Glutamatergic neuron (in vitro differentiated cells): ENCODE measurements around the gene PODN. TPM values are rescaled to one million over a fixed set of nuclear protein-coding genes. Genes with fewer than 3 reads are reported as not detected.
A peak's percentile ranks its signal among the peaks of the same experiment; 100 is the strongest.

Source experiments
- DNase-seq: peaks from one replicate; pipeline ENCODE4 v3.0.0; 2022
- H3K27ac Mint-ChIP-seq: one replicate; pipeline ENCODE4 v1.8.0; 2020; ENCODE audit warnings: mild to moderate bottlenecking, mixed read lengths, inconsistent platforms; ENCODE audit not compliant: unreplicated experiment
- H3K27me3 Mint-ChIP-seq: one replicate; pipeline ENCODE4 v1.8.0; 2020; ENCODE audit warnings: mild to moderate bottlenecking, moderate library complexity, mixed read lengths, inconsistent platforms; ENCODE audit not compliant: unreplicated experiment
- H3K36me3 Mint-ChIP-seq: one replicate; pipeline ENCODE4 v1.8.0; 2020; ENCODE audit warnings: mild to moderate bottlenecking, mixed read lengths, inconsistent platforms; ENCODE audit not compliant: unreplicated experiment
- H3K4me1 Mint-ChIP-seq: one replicate; pipeline ENCODE4 v1.8.0; 2020; ENCODE audit warnings: mild to moderate bottlenecking, low read depth, mixed read lengths, inconsistent platforms; ENCODE audit not compliant: unreplicated experiment
- H3K4me3 Mint-ChIP-seq: one replicate; pipeline ENCODE4 v1.8.0; 2020; ENCODE audit warnings: mild to moderate bottlenecking, mixed read lengths, inconsistent platforms; ENCODE audit not compliant: unreplicated experiment
- H3K9me3 Mint-ChIP-seq: one replicate; pipeline ENCODE4 v1.8.0; 2020; ENCODE audit warnings: mild to moderate bottlenecking, moderate library complexity, mixed read lengths, inconsistent platforms; ENCODE audit not compliant: unreplicated experiment
- CTCF ChIP-seq: fragments of 200-600 bp; sonication (generic); IDR thresholded peaks from one replicate; pipeline ENCODE4 v1.5.0; 2021; ENCODE audit not compliant: partially characterized antibody, unreplicated experiment
- total RNA-seq: library from RNA; stranded (reverse); fragmentation: NEBNext Ultra II Directional; extraction: Animal tissue kit (Norgen Biotek cat#: 25700); gene quantifications from one replicate; pipeline ENCODE4 v1.2.1, GENCODE V29; 2021; ENCODE audit not compliant: unreplicated experiment

Gene PODN
- total RNA-seq, 1 donor from 2014 or later = 3.1 TPM

GRCh38 chr1:53020588-53020987, 41.4 kb upstream of the PODN start:
- TF ChIP-seq CTCF = no peak
- no peaks in the 10 kb centered on the region for H3K36me3 Mint-ChIP-seq

GRCh38 chr1:53022179-53022578, 39.8 kb upstream of the PODN start:
- no peaks in the 10 kb centered on the region for H3K4me1 Mint-ChIP-seq
- DNase-seq = no peak
- no peaks in the 10 kb centered on the region for H3K9me3 Mint-ChIP-seq
- peak; percentile 22 for TF ChIP-seq CTCF
- no peaks in the 10 kb centered on the region for H3K36me3 Mint-ChIP-seq
- no peak overlapping the region for H3K4me3 Mint-ChIP-seq
- H3K27ac Mint-ChIP-seq = no peak overlapping the region
- H3K27me3 Mint-ChIP-seq = no peaks in the 10 kb centered on the region

More at GRCh38 chr1:53020588-53020987, 41.4 kb upstream of the PODN start:
- no peaks in the 10 kb centered on the region for H3K27me3 Mint-ChIP-seq
- no peak overlapping the region for H3K4me3 Mint-ChIP-seq
- no peak overlapping the region for H3K27ac Mint-ChIP-seq
- no peaks in the 10 kb centered on the region for H3K9me3 Mint-ChIP-seq
- no peak for DNase-seq
- peaks cover 9% of the 10 kb centered on the region for H3K4me1 Mint-ChIP-seq

- no peak for DNase-seq
- H3K27ac Mint-ChIP-seq = no peak overlapping the region
- TF ChIP-seq CTCF = no peak
- H3K4me1 Mint-ChIP-seq = no peaks in the 10 kb centered on the region
- no peaks in the 10 kb centered on the region for H3K27me3 Mint-ChIP-seq
- no peaks in the 10 kb centered on the region for H3K9me3 Mint-ChIP-seq
- H3K4me3 Mint-ChIP-seq = no peak overlapping the region
- no peaks in the 10 kb centered on the region for H3K36me3 Mint-ChIP-seq
Observed at GRCh38 chr1:53023546-53023945, 38.5 kb upstream of the PODN start.

- Mint-ChIP-seq H3K4me1 (no peaks in the 10 kb centered on the region), H3K27ac (no peak overlapping the region), H3K4me3 (no peak overlapping the region), H3K9me3 (no peaks in the 10 kb centered on the region), H3K27me3 (no peaks in the 10 kb centered on the region), H3K36me3 (no peaks in the 10 kb centered on the region)
- TF ChIP-seq CTCF = no peak
- no peak for DNase-seq
Observed at GRCh38 chr1:53024117-53024516, 37.9 kb upstream of the PODN start.

- no peaks in the 10 kb centered on the region for H3K36me3 Mint-ChIP-seq
Observed at GRCh38 chr1:53025034-53025768, 36.8 kb upstream of the PODN start.

More at GRCh38 chr1:53025034-53025768, 36.8 kb upstream of the PODN start:
- Mint-ChIP-seq H3K27me3 (no peaks in the 10 kb centered on the region), H3K27ac (no peak overlapping the region), H3K9me3 (no peaks in the 10 kb centered on the region), H3K4me3 (no peak overlapping the region), H3K4me1 (no peaks in the 10 kb centered on the region)
- peak; percentile 38 for DNase-seq
- no peak for TF ChIP-seq CTCF
